ENCODE results near the gene TAS2R41. TPM values are rescaled to one million over a fixed set of nuclear protein-coding genes. Genes with fewer than 3 reads are reported as not detected.
"Not testable (repeated sequence)": the region's sequence is repeated elsewhere in the genome, so short reads cannot be mapped to it uniquely, and the experiment has no call there.

The TAS2R41 gene
- total RNA-seq, 4 donors from 2014 or later = not detected

GRCh38 chr7:143518521-143518920 lies 40.8 kb downstream of the TAS2R41 start:
- WGBS, 2 donors (ENCODE audit: low coverage in 1 of 2) = 34 to 60% methylated on average over 2 to 3 of the region's 4 CpGs
- Histone ChIP-seq H3K4me3 (no peak overlapping the region), H3K27ac (no peak overlapping the region), H3K9me3 (no peaks in the 10 kb centered on the region), H3K36me3 (no peaks in the 10 kb centered on the region), H3K4me1 (peaks cover 0 to 5% (median 0%) of the 10 kb centered on the region in 3 donors), H3K27me3 (no peaks in the 10 kb centered on the region)
- TF ChIP-seq CTCF (IDR thresholded peaks at IDR 0.05) (no peak), POLR2A (IDR thresholded peaks at IDR 0.05) (no peak), EP300 (IDR thresholded peaks at IDR 0.05) (no peak), POLR2AphosphoS5 (IDR thresholded peaks at IDR 0.05) (no peak)
- ATAC-seq = no peak

- no peaks in the 10 kb centered on the region for H3K36me3 ChIP-seq
- TF ChIP-seq POLR2AphosphoS5 (IDR thresholded peaks at IDR 0.05) = no peak
- no peak for TF ChIP-seq POLR2A (IDR thresholded peaks at IDR 0.05)
- TF ChIP-seq EP300 (IDR thresholded peaks at IDR 0.05) = no peak
- TF ChIP-seq CTCF (IDR thresholded peaks at IDR 0.05) = no peak
- no peak overlapping the region for H3K27ac ChIP-seq
These were observed 41.3 kb downstream of the TAS2R41 start for GRCh38 chr7:143518941-143519340.

GRCh38 chr7:143519411-143520131 lies 41.9 kb downstream of the TAS2R41 start:
- no peak for TF ChIP-seq CTCF (IDR thresholded peaks at IDR 0.05)
- no peak for TF ChIP-seq POLR2AphosphoS5 (IDR thresholded peaks at IDR 0.05)
- TF ChIP-seq EP300 (IDR thresholded peaks at IDR 0.05) = no peak
- no peak for TF ChIP-seq POLR2A (IDR thresholded peaks at IDR 0.05)
- Histone ChIP-seq H3K9me3 (no peaks in the 10 kb centered on the region), H3K36me3 (no peaks in the 10 kb centered on the region), H3K4me3 (no peak overlapping the region), H3K4me1 (peaks cover 0 to 5% (median 0%) of the 10 kb centered on the region in 3 donors), H3K27ac (no peak overlapping the region), H3K27me3 (no peaks in the 10 kb centered on the region)
- WGBS, 2 donors (ENCODE audit: low coverage in 1 of 2) = 41 to 43% methylated on average over 4 to 6 of the region's 7 CpGs
- ATAC-seq = no peak

More at GRCh38 chr7:143518941-143519340, 41.3 kb downstream of the TAS2R41 start:
- ATAC-seq = no peak
- WGBS, 2 donors (ENCODE audit: low coverage in 1 of 2) = 79 to 100% methylated on average over 2 to 6 of the region's 11 CpGs
- Histone ChIP-seq H3K9me3 (no peaks in the 10 kb centered on the region), H3K27me3 (no peaks in the 10 kb centered on the region), H3K4me1 (peaks cover 0 to 5% (median 0%) of the 10 kb centered on the region in 3 donors), H3K4me3 (no peak overlapping the region)

- H3K4me1 ChIP-seq, H3K27me3 ChIP-seq, H3K27ac ChIP-seq, H3K4me3 ChIP-seq, H3K9me3 ChIP-seq, H3K36me3 ChIP-seq: not testable (repeated sequence)
- WGBS, 2 donors (ENCODE audit: low coverage in 1 of 2) = no CpG with 5 or more reads among the region's 9 CpGs
- ATAC-seq = peak; percentile 89
These were observed 44.7 kb downstream of the TAS2R41 start for GRCh38 chr7:143522309-143522916.

Other genes starting within 250 kb of the TAS2R41 start
- gene GSTK1, start 214.4 kb upstream of the TAS2R41 start, total RNA-seq = 100 to 1,000 TPM in 3 of 4 donors, 10 to 100 TPM in 1; 98.1 to 128 (median 120) TPM
- 1 to 10 TPM in 1 of 4 donors, under 1 TPM in 2, not detected in 1; 0.40 to 1.4 (median 0.49) TPM for gene TMEM139, start 192.9 kb upstream of the TAS2R41 start, total RNA-seq
- 10 to 100 TPM; 10.1 to 14.5 (median 13.6) TPM for gene CASP2, start 189.5 kb upstream of the TAS2R41 start, total RNA-seq
- gene CLCN1, start 161.8 kb upstream of the TAS2R41 start, total RNA-seq = not detected
- 1 to 10 TPM in 2 of 4 donors, under 1 TPM in 2; 0.31 to 2.4 (median 1.2) TPM for gene FAM131B, start 115.2 kb upstream of the TAS2R41 start, total RNA-seq
- gene ZYX, start 96.5 kb upstream of the TAS2R41 start, total RNA-seq = 100 to 1,000 TPM; 111 to 389 (median 146) TPM
- gene EPHA1, start 69.0 kb upstream of the TAS2R41 start, total RNA-seq = 1 to 10 TPM in 1 of 4 donors, under 1 TPM in 1, not detected in 2; 0.78 to 2.5 TPM
- under 1 TPM in 1 of 4 donors, not detected in 3; 0.40 TPM for gene TAS2R60, start 34.4 kb upstream of the TAS2R41 start, total RNA-seq
- gene CTAGE15, start 93.9 kb downstream of the TAS2R41 start, total RNA-seq = not detected
- gene TCAF2, start 143.1 kb downstream of the TAS2R41 start, total RNA-seq = 1 to 10 TPM; 1.9 to 3.4 (median 3.1) TPM